Stimulated activated CD4-positive, alpha-beta T cell treated with anti-CD3 and anti-CD28 coated beads, TNF-alpha, amount 100 ng/mL, for 48 hours (primary cell): ENCODE results near the gene TMEM18.

Source experiments
- DNase-seq, 3 donors: peaks; one replicate each; pipeline ENCODE4 v3.0.0-alpha.2; 2020; ENCODE audit warnings: low read depth in 3 of 3

The TMEM18 gene

DNA sequence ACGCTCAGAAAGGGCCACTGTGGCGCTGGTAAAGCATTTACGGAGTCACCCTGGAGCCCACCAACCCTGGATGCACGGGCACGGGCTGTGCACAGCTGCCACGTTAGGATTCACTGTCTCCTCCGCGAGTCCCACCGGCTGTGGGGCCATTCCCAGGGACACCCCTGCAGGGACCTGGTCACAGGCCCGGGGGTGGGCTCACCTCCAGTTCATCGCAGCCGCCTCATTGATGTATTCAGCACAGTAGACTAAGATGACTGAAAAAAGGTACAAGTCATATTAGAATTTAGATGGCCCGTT, 4.7 kb downstream of the TMEM18 start:
- DNase-seq, result no peak

- DNase-seq, result no peak
Measured at GRCh38 chr2:671787-672605, 5.2 kb downstream of the TMEM18 start.

GRCh38 chr2:671072-671471, 6.1 kb downstream of the TMEM18 start:
- no peak for DNase-seq

GRCh38 chr2:670637-671036, 6.6 kb downstream of the TMEM18 start:
- DNase-seq, result no peak

DNA sequence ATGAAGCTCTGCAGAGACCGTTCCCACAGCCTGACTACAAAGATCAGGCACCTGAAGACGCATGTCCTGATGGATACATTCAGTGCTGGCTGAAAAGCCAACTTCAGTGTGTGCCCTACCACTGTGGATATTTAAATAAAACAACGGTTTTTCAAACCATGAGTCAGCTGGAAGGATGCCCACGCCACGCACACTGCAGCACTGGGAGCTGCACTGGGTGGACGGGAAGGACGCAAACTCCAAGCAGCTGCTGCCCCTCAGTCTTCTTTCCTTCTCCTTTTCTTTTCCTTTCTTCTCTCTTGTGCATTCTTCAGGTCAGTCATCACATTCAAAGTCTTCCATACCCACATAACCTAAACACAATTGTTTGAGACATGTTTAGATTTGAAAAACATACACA, 7.9 kb downstream of the TMEM18 start:
- no peak for DNase-seq

DNA sequence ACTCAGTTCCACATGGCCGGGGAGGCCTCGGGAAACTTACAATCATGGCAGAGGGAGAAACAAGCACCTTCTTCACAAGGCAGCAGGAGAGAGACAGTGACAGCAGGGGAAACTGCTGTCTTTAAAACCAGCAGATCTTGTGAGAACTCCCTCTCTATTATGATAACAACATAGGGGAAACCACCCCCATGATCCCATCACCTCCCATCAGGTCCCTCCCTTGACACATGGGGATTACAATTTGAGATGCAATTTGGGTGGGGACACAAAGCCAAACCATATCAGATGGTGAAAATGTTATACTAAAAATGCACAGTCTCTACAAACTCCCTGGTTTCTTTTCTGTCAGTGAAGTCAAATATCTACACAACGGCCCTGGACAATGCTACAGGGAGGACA, 9.2 kb downstream of the TMEM18 start:
- no peak for DNase-seq

DNA sequence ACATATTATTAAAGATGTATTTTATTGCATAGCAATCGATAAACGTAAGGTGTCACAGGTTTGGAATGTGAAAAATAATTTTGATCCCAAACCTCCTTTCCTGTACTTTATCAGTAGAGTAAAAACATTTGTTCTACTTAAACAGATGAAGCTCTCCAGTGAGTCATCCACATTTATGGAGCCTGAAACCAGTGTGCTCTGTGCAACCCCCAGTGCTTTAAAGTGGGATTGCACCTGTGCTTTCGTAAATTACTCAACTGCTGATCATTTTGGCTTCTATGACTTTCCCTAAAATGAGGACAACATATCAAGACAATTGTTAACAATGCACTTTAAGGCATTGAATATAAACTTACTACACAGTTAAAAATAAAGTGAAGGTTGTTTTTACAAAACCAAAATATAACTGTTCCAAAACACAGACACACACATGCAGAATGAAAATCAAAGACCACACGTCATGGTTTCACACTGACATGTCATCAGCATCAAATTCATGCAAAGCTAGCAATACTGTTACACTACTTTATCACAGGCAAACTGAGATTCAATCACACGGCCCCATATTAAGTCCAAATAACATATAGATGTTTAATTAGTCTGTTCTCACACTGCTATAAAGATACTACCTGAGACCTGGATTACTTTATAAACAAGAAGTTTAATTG, 9.7 kb downstream of the TMEM18 start:
- DNase-seq, result no peak

DNA sequence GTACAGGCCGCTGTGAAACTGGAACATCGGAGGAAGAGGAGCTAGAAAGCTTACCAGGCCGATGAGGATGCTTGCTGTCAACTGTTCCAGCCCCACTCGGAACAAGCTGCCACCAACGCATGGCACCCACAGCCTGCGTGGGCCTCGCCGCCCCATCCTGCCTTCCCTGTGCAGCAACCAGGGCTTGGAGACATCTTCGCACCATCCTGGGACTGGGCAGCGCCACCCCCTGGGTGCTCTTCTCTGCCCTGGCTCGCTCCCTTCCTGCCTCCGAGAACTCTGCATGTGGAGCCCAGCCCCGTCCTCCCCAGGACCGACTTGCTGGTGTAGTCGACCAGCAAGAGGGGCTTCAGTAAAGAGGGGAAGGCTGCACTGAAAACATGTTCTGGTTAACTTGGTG, 10.8 kb downstream of the TMEM18 start:
- no peak for DNase-seq

DNA sequence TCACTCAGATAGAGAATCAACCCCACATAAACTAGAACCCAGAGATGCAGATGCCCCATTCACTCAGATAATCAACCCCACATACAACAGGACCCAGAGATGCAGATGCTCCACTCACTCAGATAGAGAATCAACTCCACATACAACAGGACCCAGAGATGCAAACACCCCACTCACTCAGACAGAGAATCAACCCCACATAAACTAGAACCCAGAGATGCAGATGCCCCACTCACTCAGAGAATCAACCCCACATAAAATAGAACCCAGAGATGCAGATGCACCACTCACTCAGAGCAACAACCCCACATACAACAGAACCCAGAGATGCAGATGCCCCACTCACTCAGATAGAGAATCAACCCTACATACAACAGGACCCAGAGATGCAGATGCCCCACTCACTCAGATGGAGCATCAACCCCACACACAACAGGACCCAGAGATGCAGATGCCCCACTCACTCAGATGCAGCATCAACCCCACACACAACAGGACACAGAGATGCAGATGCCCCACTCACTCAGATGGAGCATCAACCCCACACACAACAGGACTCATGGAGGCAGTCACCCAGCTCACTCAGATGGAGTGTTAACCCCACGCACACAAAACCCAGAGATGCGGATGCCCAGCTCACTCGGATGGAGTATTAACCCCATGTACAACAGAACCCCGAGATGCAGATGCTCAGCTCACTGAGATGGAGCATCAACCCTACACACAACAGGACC, 11.7 kb downstream of the TMEM18 start:
- no peak for DNase-seq

DNA sequence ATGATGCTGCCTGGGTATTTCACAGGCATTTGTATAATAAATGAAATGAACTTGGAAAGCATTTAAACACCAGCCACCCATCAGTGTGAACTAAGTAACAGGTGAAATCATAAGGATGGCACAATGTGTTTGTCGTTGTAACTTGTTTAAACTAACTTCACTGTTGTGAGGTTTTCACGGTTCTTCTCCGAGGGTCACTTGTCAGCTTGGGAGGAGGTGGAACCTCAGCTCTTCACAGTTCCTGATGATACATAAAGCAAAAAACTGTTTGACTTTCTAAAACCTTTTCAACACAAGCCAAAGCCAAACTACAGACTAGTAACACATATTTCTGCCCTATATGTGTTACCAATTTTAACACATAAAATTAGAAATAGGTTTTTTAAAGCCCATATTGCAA, 13.1 kb downstream of the TMEM18 start:
- DNase-seq, result no peak

- DNase-seq, result no peak
Measured at GRCh38 chr2:663221-663620, 14.0 kb downstream of the TMEM18 start.

DNA sequence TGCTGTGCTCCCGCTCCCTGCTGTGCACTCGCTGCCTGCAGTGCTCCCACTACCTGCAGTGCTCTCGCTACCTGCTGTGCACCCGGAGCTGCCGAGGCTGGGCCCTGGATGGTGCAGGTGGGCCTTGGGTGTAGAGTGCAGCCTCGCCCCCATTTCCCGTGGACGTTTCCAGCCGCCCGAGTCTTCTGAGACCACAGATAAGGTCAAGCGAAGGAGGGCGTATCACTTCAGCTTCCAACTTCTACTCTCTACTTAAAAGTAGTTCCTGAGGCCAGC, 15.9 kb downstream of the TMEM18 start:
- no peak for DNase-seq

- DNase-seq, result no peak
Measured at GRCh38 chr2:660586-661359, 16.4 kb downstream of the TMEM18 start.

GRCh38 chr2:660029-660428, 17.2 kb downstream of the TMEM18 start:
- DNase-seq, result no peak

- no peak for DNase-seq
Measured at GRCh38 chr2:658426-658825, 18.8 kb downstream of the TMEM18 start.

DNA sequence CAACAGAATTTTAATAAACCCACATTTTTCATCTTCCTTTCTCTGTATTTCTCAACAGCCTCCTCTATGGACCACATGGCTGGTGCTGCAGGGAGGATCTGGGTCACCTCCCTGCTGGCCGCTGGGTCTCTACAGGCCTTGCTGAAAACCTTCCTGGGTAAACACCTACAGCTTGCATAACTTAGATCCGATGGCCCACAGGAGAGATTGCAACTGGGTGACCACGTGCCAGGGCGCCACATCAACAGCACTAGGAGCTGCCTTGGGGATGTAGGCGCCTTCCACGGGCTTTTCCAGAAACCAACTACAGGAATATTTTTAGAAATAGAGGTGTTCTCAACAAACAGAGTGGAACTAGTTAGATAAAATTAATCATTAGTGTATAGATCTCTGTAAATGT, 19.4 kb downstream of the TMEM18 start:
- DNase-seq, result no peak

- DNase-seq, result no peak
Measured at GRCh38 chr2:656676-657075, 20.5 kb downstream of the TMEM18 start.

- no peak for DNase-seq
Measured at GRCh38 chr2:655626-656025, 21.6 kb downstream of the TMEM18 start.

GRCh38 chr2:654896-655295, 22.3 kb downstream of the TMEM18 start:
- DNase-seq, result no peak

- no peak for DNase-seq
Measured at GRCh38 chr2:653645-654425, 23.4 kb downstream of the TMEM18 start.

DNA sequence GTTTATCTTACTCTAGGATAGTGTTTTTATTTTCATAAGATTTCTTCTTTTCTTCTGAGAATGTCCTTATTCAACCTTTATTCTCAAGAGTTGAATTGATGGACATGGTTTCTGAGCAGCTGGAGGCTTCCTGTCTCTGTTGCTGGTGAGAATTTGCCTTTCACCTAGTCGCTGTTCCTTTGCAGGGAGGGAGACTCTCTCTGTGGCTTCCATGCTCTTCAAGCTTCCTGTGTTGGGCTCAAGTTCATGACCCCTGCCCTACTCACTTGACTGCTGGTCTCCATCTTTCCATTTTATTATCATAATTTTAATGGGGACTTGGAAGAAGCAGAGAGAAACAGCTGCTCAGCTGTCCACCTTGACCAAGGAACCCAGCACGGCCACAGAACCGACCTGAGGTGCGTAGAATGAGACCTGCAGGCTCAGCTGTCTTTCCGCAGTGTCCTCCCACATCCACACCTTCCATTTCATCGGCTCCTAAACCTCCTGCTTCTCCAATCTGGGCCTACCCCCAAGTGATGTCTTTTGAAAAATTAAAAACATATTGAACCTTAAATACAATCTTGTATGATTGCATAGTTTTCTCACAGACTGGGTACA, 24.2 kb downstream of the TMEM18 start:
- DNase-seq, result no peak
